CD14-positive monocyte (primary cell): ENCODE measurements around the gene TAS1R1. TPM values are rescaled to one million over a fixed set of nuclear protein-coding genes. Genes with fewer than 3 reads are reported as not detected.

Experiments used
- DNase-seq, 3 donors: peaks; one replicate each; pipeline ENCODE4 v3.0.0-alpha.2; 2011 to 2022
- H2AFZ ChIP-seq: 2 replicates; pipeline ENCODE4 v1.6.0; 2012; ENCODE audit warnings: mild to moderate bottlenecking, low read depth, low read length, inconsistent platforms; ENCODE audit not compliant: insufficient read depth, poor library complexity, severe bottlenecking
- H3K27ac ChIP-seq, 2 donors: 1 replicate in 1 of 2; 2 replicates in 1 of 2; pipeline ENCODE4 v1.5.1; 2012 to 2013; ENCODE audit warnings: low read length in 2 of 2, control low read depth in 1 of 2, inconsistent platforms in 1 of 2, low read depth in 1 of 2, mild to moderate bottlenecking in 1 of 2
- H3K27me3 ChIP-seq, 2 donors: one replicate each; pipeline versions ENCODE4 v1.6.0 to v1.6.1; 2011 to 2013; ENCODE audit warnings: low read length in 2 of 2; ENCODE audit not compliant: control insufficient read depth in 2 of 2, insufficient read depth in 2 of 2
- H3K36me3 ChIP-seq, 2 donors: replicated peaks in 1 of 2; 1 replicate in 1 of 2; 2 replicates in 1 of 2; pipeline versions ENCODE4 v1.5.1 to v1.6.1; 2012 to 2013; ENCODE audit warnings: low read length in 2 of 2, control low read depth in 1 of 2, inconsistent platforms in 1 of 2, mild to moderate bottlenecking in 1 of 2; ENCODE audit not compliant: insufficient read depth in 2 of 2, control insufficient read depth in 1 of 2
- H3K4me1 ChIP-seq, 2 donors: 1 replicate in 1 of 2; 2 replicates in 1 of 2; pipeline versions ENCODE4 v1.5.1 to v1.6.1; 2012 to 2013; ENCODE audit warnings: low read length in 2 of 2, control low read depth in 1 of 2, inconsistent platforms in 1 of 2, mild to moderate bottlenecking in 1 of 2, moderate library complexity in 1 of 2; ENCODE audit not compliant: insufficient read depth in 2 of 2, control insufficient read depth in 1 of 2
- H3K4me2 ChIP-seq: replicated peaks from 2 replicates; pipeline ENCODE3; 2012; ENCODE audit warnings: low read length, moderate library complexity, mild to moderate bottlenecking; ENCODE audit not compliant: poor library complexity, severe bottlenecking; ENCODE audit errors: extremely low read depth
- H3K4me3 ChIP-seq, 3 experiments: fragments of 200-600 bp in 1 of 3; sonication (generic) in 1 of 3; replicated peaks in 1 of 3; 1 replicate in 2 of 3; 2 replicates in 1 of 3; pipeline ENCODE4 v1.5.1; 2011 to 2013; ENCODE audit warnings: low read length in 3 of 3, mild to moderate bottlenecking in 3 of 3, control low read depth in 2 of 3, low read depth in 2 of 3, inconsistent platforms in 1 of 3, moderate library complexity in 1 of 3
- H3K79me2 ChIP-seq: 2 replicates; pipeline ENCODE4 v1.6.0; 2012; ENCODE audit warnings: mild to moderate bottlenecking, control low read depth, inconsistent platforms, low read length, moderate library complexity; ENCODE audit not compliant: insufficient read depth
- H3K9ac ChIP-seq: 2 replicates; pipeline ENCODE4 v1.6.0; 2017; ENCODE audit warnings: low read length, mild to moderate bottlenecking; ENCODE audit not compliant: insufficient read depth, poor library complexity, severe bottlenecking
- H3K9me3 ChIP-seq, 2 donors: replicated peaks in 1 of 2; 1 replicate in 1 of 2; 2 replicates in 1 of 2; pipeline versions ENCODE4 v1.5.1 to v1.6.1; 2012 to 2013; ENCODE audit warnings: low read length in 2 of 2, control low read depth in 1 of 2; ENCODE audit not compliant: control insufficient read depth in 1 of 2, insufficient read depth in 1 of 2
- H4K20me1 ChIP-seq: 2 replicates; pipeline ENCODE4 v1.6.0; 2012; ENCODE audit warnings: mild to moderate bottlenecking, low read length, control low read depth, moderate library complexity; ENCODE audit not compliant: insufficient read depth
- H3K27ac Mint-ChIP-seq, 7 donors: one replicate each; pipeline ENCODE4 v1.8.0; 2020; ENCODE audit warnings: mild to moderate bottlenecking in 7 of 7, mixed read lengths in 7 of 7, moderate library complexity in 6 of 7, inconsistent platforms in 2 of 7
- H3K27me3 Mint-ChIP-seq, 3 donors: one replicate each; pipeline ENCODE4 v1.8.0; 2021 to 2022; ENCODE audit warnings: low read depth in 3 of 3, mild to moderate bottlenecking in 3 of 3, mixed read lengths in 3 of 3, moderate library complexity in 3 of 3, inconsistent platforms in 1 of 3
- H3K36me3 Mint-ChIP-seq, 2 donors: one replicate each; pipeline ENCODE4 v1.8.0; 2020; ENCODE audit warnings: mixed read lengths in 2 of 2, inconsistent platforms in 1 of 2, mild to moderate bottlenecking in 1 of 2
- H3K4me1 Mint-ChIP-seq: one replicate; pipeline ENCODE4 v1.8.0; 2020; ENCODE audit warnings: mild to moderate bottlenecking, mixed read lengths
- H3K4me3 Mint-ChIP-seq, 2 donors: one replicate each; pipeline ENCODE4 v1.8.0; 2020; ENCODE audit warnings: mild to moderate bottlenecking in 2 of 2, mixed read lengths in 2 of 2, moderate library complexity in 1 of 2
- H3K9me3 Mint-ChIP-seq, 7 donors: one replicate each; pipeline ENCODE4 v1.8.0; 2020 to 2022; ENCODE audit warnings: mixed read lengths in 7 of 7, mild to moderate bottlenecking in 6 of 7, moderate library complexity in 6 of 7, inconsistent platforms in 2 of 7
- CTCF ChIP-seq: fragments of 200-600 bp; IDR thresholded peaks from one replicate; pipeline ENCODE4 v1.8.0; 2022; ENCODE audit warnings: antibody characterized with exemption, mild to moderate bottlenecking
- WGBS: methylation state at CpG from one replicate; pipeline ENCODE4 v1.1.5; 2013; ENCODE audit warnings: missing lambda C conversion rate; ENCODE audit not compliant: insufficient coverage; 5-methylcytosine and 5-hydroxymethylcytosine counted together
- intact Hi-C, 2 donors: fragments of 100-400 bp; cut with micrococcal nuclease; formaldehyde crosslinking; loops; one replicate each; pipeline versions ENCODE4 v1.15.0 to v1.15.1; 2023
- polyA plus RNA-seq, 3 donors: library from polyadenylated mRNA; depleted of rRNA in 1 of 3; unstranded in 2 of 3; stranded (reverse) in 1 of 3; fragments of 300-500 nt in 2 of 3; fragments of >200 nt in 1 of 3; fragmentation: Illumina TruSeq in 2 of 3; gene quantifications; 1 replicate in 2 of 3; 2 replicates in 1 of 3; pipeline ENCODE4 v1.2.3, GENCODE V29; 2012 to 2021

TAS1R1 gene
- polyA plus RNA-seq, 3 donors: not detected

DNA sequence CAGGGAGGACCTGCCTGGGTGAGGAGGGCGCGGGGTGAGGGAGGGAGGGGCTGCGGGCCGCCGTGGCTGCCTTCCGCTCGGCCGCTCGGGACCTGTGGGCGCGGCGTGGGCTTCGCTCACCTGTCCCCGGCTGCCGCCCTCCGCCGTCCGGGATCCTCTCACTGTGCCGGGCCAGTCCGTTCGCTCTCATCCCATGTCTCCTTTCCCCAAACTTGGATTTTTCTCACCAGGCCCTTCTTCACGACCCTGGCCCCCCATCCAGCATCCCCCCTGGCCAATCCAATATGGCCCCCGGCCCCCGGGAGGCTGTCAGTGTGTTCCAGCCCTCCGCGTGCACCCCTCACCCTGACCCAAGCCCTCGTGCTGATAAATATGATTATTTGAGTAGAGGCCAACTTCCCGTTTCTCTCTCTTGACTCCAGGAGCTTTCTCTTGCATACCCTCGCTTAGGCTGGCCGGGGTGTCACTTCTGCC, 25.0 kb downstream of the TAS1R1 start:
- H3K27ac ChIP-seq: peak overlapping the region; percentile 88 to 97
- 0% methylated on average over 25 of the region's 30 CpGs for WGBS
- peaks cover 33 to 34% of the 10 kb centered on the region in 2 donors for H3K4me1 ChIP-seq
- peak overlapping the region; percentile 61 to 83 (median 76) for H3K4me3 ChIP-seq
- peaks cover 0 to 6% of the 10 kb centered on the region in 2 donors for H3K36me3 ChIP-seq
- H3K9me3 ChIP-seq: no peaks in the 10 kb centered on the region
- no peaks in the 10 kb centered on the region for H3K27me3 ChIP-seq
- Mint-ChIP-seq H3K4me3 (peak overlapping the region; percentile 96 to 97), H3K27me3 (peaks cover 0 to 3% (median 1%) of the 10 kb centered on the region in 3 donors), H3K36me3 (peaks cover 5 to 8% of the 10 kb centered on the region in 2 donors), H3K27ac (peak overlapping the region; percentile 97 to 100 (median 99)), H3K9me3 (peaks cover 0 to 3% (median 0%) of the 10 kb centered on the region in 7 donors), H3K4me1 (peaks cover 39% of the 10 kb centered on the region)
- TF ChIP-seq CTCF: no peak
- peak; percentile 58 to 73 (median 61) for DNase-seq
- H3K79me2 ChIP-seq: peaks cover 37% of the 10 kb centered on the region
- peak overlapping the region; percentile 99 for H3K9ac ChIP-seq
- H3K4me2 ChIP-seq: peak overlapping the region; percentile 88
- intact Hi-C loops: loop anchor here (1.0 to 5.0 kb wide), 3 partner anchors 21 to 37 kb away; partner anchors contain the start of gene PHF13 (in 1 of the 2)
- H2AFZ ChIP-seq: peak overlapping the region; percentile 70
- peaks cover 41% of the 10 kb centered on the region for H4K20me1 ChIP-seq

GRCh38 chr1:6580593-6581409, 25.7 kb downstream of the TAS1R1 start:
- Histone ChIP-seq H3K27me3 (no peaks in the 10 kb centered on the region), H3K4me3 (peak overlapping the region; percentile 61 to 83 (median 76)), H3K36me3 (peaks cover 2 to 12% of the 10 kb centered on the region in 2 donors), H3K9ac (peak overlapping the region; percentile 99), H3K4me2 (peak overlapping the region; percentile 88), H4K20me1 (peaks cover 48% of the 10 kb centered on the region), H3K9me3 (no peaks in the 10 kb centered on the region), H3K4me1 (peaks cover 33 to 34% of the 10 kb centered on the region in 2 donors), H2AFZ (peak overlapping the region; percentile 70), H3K79me2 (peaks cover 43% of the 10 kb centered on the region), H3K27ac (peak overlapping the region; percentile 88 to 97)
- peak overlapping the region; percentile 97 to 100 (median 99) for H3K27ac Mint-ChIP-seq
- intact Hi-C loops: loop anchor here (1.0 to 5.0 kb wide), 3 partner anchors 20 to 36 kb away; partner anchors contain the start of gene PHF13 (in 1 of the 2)
- peaks cover 6 to 8% of the 10 kb centered on the region in 2 donors for H3K36me3 Mint-ChIP-seq
- 31% methylated on average over 18 of the region's 19 CpGs for WGBS
- H3K4me3 Mint-ChIP-seq: peak overlapping the region; percentile 96 to 97
- H3K9me3 Mint-ChIP-seq: peaks cover 0 to 3% (median 0%) of the 10 kb centered on the region in 7 donors
- TF ChIP-seq CTCF: no peak
- peaks cover 0 to 3% (median 0%) of the 10 kb centered on the region in 3 donors for H3K27me3 Mint-ChIP-seq
- DNase-seq: peak in 2 of 3 donors; percentile 51 to 69
- peaks cover 41% of the 10 kb centered on the region for H3K4me1 Mint-ChIP-seq
